ENCODE data around the gene DOCK10.

DNA sequence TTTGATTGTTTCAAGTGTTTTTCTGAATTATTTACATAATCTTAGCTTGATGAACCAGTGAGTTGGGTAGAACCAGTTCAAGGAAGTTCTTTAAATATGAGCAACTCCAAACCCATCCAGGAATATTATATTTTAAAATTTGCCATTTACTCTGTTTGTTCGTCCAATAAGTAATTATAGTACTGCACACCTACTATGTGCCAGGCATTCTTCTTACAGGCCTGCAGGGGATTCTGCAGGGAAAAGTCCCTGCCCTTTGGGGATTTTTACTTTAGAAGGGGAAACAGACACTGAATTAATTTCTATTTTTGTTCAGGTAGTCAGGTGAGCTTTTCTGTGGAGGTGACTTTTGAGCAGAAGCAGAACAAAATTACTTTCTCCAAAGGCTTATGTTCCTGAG, 146.9 kb downstream of the DOCK10 start:
- TF ChIP-seq, protein P1, sequence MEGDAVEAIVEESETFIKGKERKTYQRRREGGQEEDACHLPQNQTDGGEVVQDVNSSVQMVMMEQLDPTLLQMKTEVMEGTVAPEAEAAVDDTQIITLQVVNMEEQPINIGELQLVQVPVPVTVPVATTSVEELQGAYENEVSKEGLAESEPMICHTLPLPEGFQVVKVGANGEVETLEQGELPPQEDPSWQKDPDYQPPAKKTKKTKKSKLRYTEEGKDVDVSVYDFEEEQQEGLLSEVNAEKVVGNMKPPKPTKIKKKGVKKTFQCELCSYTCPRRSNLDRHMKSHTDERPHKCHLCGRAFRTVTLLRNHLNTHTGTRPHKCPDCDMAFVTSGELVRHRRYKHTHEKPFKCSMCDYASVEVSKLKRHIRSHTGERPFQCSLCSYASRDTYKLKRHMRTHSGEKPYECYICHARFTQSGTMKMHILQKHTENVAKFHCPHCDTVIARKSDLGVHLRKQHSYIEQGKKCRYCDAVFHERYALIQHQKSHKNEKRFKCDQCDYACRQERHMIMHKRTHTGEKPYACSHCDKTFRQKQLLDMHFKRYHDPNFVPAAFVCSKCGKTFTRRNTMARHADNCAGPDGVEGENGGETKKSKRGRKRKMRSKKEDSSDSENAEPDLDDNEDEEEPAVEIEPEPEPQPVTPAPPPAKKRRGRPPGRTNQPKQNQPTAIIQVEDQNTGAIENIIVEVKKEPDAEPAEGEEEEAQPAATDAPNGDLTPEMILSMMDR (IDR thresholded peaks at IDR 0.05): no peak
- no peak for TF ChIP-seq EZH2 (IDR thresholded peaks at IDR 0.05; ENCODE audit: borderline replicate concordance, insufficient read depth, low read depth, low read length, poor library complexity, severe bottlenecking)
